ENCODE results near the gene SDF2. TPM values are rescaled to one million over a fixed set of nuclear protein-coding genes. Genes with fewer than 3 reads are reported as not detected.

SDF2 gene
- total RNA-seq, 1 donor from 2014 or later, result 52.8 TPM

GRCh38 chr17:28705728-28706334 lies 44.1 kb upstream of the SDF2 start:
- ATAC-seq (no peak), DNase-seq (no peak)
- intact Hi-C loops (cut with DNase I), result no loop called here
- no peak overlapping the region for H3K4me3 ChIP-seq
- no peak overlapping the region for H3K27ac ChIP-seq
- H3K36me3 ChIP-seq, result peaks cover 29% of the 10 kb centered on the region
- no peaks in the 10 kb centered on the region for H3K27me3 ChIP-seq
- H3K4me1 ChIP-seq, result peaks cover 3% of the 10 kb centered on the region
- no peaks in the 10 kb centered on the region for H3K9me3 ChIP-seq
- no peak for TF ChIP-seq CTCF (IDR thresholded peaks at IDR 0.05)

DNA sequence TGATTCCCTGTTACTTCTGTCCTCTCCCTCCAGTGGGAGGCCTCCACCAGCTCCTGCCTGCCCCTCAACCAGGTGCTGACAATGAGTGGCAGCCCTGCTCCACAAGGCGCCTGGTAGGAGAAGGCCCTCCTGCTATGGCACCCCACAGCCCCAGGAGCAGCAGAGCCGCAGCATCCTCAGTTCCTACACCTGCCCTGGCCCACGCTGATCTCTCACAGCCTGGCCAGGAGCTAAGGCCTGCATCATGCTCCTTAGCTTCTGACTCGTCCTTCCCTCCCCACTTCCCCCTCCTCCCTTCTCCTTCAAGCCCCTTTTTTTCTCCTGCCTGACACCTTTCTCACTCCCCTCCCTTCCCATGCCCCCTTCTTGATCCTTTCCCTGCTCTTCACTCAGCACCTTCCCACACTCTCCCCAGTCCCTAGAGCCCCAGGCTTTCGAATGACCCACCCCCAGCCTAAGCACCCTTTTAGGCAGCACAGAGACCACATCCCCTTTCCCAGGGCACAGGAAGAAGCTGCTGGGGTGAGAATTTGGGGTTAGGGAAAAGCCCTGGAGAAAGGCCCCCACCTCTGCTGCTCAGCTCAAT lies 43.5 kb upstream of the SDF2 start:
- Histone ChIP-seq H3K9me3 (no peaks in the 10 kb centered on the region), H3K36me3 (peaks cover 36% of the 10 kb centered on the region), H3K4me3 (no peak overlapping the region), H3K4me1 (peaks cover 3% of the 10 kb centered on the region), H3K27ac (no peak overlapping the region), H3K27me3 (no peaks in the 10 kb centered on the region)
- DNase-seq (no peak), ATAC-seq (no peak)
- intact Hi-C loops (cut with DNase I), result no loop called here
- no peak for TF ChIP-seq CTCF (IDR thresholded peaks at IDR 0.05)

GRCh38 chr17:28704219-28704858 lies 42.6 kb upstream of the SDF2 start:
- DNase-seq, result no peak

DNA sequence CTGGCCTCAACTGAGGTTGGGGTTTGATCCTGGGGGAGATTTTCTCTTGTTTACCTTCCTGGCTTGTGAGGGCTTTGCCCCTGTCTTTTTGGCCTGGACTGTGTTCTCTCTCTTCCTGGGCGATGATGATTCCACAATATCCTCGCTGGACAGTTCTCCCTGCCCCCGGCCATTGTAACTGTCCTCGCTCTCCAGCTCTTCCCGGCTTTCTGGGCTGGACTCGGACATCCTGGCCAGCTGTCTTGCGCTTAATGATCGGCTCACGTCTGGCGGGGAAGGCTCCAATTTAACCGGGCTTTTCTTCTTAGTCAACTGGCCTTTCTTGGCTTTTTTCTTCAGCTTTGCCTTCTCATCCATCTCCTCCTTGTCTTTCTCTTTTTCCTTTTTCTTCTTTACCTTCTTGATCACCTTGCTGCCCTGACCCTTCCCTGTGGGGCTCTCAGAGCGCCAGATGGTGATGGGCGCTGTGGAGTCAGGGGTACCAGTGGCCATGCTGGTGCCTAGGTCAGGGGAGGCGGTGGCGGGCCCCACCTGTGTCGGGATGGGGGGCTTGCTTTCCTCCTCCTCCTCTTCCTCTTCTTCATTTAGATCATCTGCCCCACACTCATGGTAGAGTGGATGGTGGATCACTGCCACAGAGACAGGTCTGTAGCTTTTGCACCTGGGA lies 42.0 kb upstream of the SDF2 start:
- Histone ChIP-seq H3K4me3 (no peak overlapping the region), H3K27me3 (no peaks in the 10 kb centered on the region), H3K36me3 (peaks cover 51% of the 10 kb centered on the region), H3K27ac (no peak overlapping the region), H3K4me1 (no peaks in the 10 kb centered on the region), H3K9me3 (no peaks in the 10 kb centered on the region)
- no peak for TF ChIP-seq CTCF (IDR thresholded peaks at IDR 0.05)
- no peak for ATAC-seq
- no peak for DNase-seq
- intact Hi-C loops (cut with DNase I), result no loop called here

More at GRCh38 chr17:28704219-28704858, 42.6 kb upstream of the SDF2 start:
- no peak overlapping the region for H3K27ac ChIP-seq
- intact Hi-C loops (cut with DNase I), result no loop called here
- H3K4me1 ChIP-seq, result no peaks in the 10 kb centered on the region
- H3K9me3 ChIP-seq, result no peaks in the 10 kb centered on the region
- H3K27me3 ChIP-seq, result no peaks in the 10 kb centered on the region
- no peak overlapping the region for H3K4me3 ChIP-seq
- no peak for TF ChIP-seq CTCF (IDR thresholded peaks at IDR 0.05)
- no peak for ATAC-seq
- H3K36me3 ChIP-seq, result peaks cover 44% of the 10 kb centered on the region

GRCh38 chr17:28702752-28703150 lies 41.0 kb upstream of the SDF2 start:
- no peaks in the 10 kb centered on the region for H3K9me3 ChIP-seq
- no peak for TF ChIP-seq CTCF (IDR thresholded peaks at IDR 0.05)
- DNase-seq (no peak), ATAC-seq (no peak)
- no peak overlapping the region for H3K27ac ChIP-seq
- no peaks in the 10 kb centered on the region for H3K4me1 ChIP-seq
- peaks cover 60% of the 10 kb centered on the region for H3K36me3 ChIP-seq
- no peaks in the 10 kb centered on the region for H3K27me3 ChIP-seq
- H3K4me3 ChIP-seq, result no peak overlapping the region
- intact Hi-C loops (cut with DNase I), result no loop called here

Measured in upper lobe of right lung (tissue), 1 donor.